NT2/D1 (cell line): ENCODE results near the gene IL17REL.

Experiments
- YY1 ChIP-seq: IDR thresholded peaks from 2 replicates; pipeline ENCODE4 v1.6.1; 2011; ENCODE audit not compliant: insufficient read length, insufficient read depth
- ZNF274 ChIP-seq: IDR thresholded peaks from 2 replicates; pipeline ENCODE4 v1.6.1; 2011; ENCODE audit warnings: mild to moderate bottlenecking, low read depth, low read length

- TF ChIP-seq YY1 (no peak), ZNF274 (no peak)
Measured at GRCh38 chr22:50016308-50016987, 3.9 kb upstream of the IL17REL start.
